ENCODE measurements around the gene THBD.

Gene THBD

GRCh38 chr20:23049201-23050075 is at the start of gene THBD:
Gene THBD (minus strand): TSS chr20:23049672. CDS start chr20:23049504, 168 bp downstream.
- no peak for DNase-seq

GRCh38 chr20:23097636-23098580 is 48.4 kb upstream of the THBD start:
- no peak for DNase-seq

DNA sequence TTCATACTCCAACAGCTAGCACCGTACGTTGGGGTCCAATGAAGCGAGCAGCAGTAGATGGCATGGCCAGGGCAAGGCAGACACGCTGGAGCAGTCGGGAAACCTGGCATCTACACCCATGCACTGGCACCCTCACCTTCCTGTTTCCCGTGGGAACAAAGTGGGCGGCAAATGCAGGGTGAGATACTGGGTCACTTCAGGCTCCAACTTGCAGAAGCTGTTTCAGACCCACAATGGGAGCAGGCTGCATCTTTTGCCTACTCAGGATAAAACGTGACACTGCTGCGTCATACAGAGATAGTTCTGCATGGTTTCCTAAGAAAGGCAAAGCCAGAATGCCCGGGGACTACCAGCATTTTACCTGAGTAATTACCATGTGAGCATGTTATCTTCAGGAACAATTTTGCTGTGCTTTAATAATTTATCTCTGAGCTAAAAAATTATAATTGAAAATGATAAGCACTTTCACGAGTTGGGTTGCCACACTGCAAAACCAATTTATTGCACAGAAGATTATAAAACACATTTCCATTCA is 47.6 kb upstream of the THBD start:
- no peak for DNase-seq

- no peak for DNase-seq
Observed at GRCh38 chr20:23096097-23096496, 46.6 kb upstream of the THBD start.

DNA sequence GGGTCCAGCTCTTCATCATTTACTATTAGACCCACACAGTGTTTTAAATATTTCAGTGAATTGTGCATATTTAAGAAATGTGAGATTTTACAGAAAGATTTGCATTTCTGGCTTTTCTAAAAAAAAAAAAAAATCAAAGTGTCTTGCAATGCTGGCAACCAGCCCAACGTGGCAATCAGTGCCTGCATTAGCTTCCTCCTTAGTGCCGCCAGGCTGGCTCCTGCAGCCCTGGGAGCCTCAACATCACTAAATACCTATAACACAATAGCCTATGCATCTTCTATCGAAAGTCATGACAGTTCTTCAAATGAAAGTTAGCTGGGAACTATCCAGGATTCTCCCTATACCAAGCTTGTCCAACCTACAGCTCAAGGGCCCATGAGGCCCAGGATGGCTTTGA is 46.0 kb upstream of the THBD start:
- DNase-seq = no peak

DNA sequence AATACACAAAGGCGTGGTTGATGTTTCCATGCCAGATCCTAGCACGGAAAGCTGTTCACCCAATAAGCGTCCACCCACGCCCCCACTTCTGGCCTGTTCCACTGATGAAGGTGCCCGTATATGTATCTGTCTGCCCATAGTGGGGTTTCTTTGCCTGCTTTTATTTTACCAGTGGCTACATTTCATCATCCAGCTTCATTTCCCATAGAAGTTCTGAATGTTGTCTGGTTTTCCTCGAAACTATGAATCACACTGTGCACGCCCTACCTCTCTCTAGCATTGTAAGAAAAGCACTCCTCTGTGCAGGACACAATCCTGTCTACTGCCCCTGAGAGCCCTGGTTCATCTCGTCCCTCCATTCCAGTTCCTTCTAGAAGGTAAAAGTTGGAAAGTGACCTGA is 45.5 kb upstream of the THBD start:
- DNase-seq = no peak

DNA sequence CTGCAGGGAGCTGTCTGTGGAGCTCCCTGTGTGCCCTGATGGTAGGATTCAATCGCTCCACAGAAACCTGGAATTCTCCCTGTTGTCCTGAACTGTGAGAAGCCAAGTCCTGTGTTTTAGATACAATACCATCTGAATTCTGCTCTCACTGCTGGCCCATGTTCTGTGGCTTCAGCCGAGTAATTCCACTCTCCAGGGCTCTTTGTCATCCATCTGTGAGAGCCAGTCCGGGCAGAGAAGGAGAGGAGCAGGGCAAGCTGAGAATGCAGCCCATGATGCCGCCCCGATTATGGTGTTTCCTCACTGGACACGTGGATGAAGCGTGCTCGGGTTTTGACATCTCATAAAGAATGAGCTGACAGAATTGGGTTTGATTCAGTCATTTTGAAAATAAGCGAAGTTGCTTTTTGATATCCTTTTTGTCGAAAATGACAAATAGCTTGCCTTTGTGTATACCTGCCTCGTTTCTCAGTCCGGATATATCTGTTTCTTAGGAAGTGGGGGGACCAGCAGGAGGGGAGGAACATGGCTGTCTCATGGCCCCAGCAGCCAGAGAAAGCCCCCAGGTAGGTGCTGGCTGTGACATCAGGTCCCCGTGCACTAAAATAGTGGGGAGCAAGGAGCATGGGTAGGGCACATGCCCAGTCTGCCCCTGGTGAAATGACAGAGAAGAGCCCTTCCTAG is 44.9 kb upstream of the THBD start:
- DNase-seq = no peak

DNA sequence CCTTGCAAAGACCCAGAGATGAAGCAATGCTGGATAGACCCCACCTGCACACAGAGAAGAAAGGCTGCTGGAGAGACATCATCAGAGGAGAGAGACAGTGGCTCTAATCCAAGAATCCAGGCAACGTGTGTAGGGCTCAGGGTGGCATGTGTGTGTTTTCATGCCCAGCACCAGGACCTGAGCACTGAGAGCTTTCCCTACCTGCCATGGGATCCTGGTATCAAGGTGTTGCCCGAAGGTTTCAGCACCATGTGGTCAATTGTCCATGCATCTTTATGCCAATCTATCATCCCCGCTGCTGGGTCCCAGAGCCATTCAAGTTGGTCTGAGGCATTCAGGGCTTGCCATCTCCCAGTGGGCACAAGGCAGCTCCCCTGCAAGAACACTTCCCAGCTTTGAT is 44.1 kb upstream of the THBD start:
- DNase-seq = no peak

GRCh38 chr20:23092861-23093495 is 43.5 kb upstream of the THBD start:
- DNase-seq = no peak

DNA sequence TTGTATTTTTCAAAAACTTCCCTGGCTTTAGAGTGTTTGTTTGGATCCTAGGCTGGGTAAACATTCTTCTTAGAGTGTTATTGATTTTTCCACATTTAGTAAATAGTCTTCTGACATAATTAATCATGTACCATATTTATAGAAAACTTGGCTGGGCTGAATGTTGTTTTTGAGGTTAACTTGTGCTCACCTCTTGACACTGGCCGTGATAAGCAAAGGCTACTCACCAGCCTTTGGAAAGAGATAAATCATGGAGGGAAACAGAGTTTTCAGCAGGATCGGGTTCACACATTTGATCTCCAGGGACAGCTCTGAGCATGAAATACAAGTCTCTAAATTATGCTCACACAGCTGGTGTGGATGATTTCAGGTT is 42.9 kb upstream of the THBD start:
- DNase-seq = no peak

DNA sequence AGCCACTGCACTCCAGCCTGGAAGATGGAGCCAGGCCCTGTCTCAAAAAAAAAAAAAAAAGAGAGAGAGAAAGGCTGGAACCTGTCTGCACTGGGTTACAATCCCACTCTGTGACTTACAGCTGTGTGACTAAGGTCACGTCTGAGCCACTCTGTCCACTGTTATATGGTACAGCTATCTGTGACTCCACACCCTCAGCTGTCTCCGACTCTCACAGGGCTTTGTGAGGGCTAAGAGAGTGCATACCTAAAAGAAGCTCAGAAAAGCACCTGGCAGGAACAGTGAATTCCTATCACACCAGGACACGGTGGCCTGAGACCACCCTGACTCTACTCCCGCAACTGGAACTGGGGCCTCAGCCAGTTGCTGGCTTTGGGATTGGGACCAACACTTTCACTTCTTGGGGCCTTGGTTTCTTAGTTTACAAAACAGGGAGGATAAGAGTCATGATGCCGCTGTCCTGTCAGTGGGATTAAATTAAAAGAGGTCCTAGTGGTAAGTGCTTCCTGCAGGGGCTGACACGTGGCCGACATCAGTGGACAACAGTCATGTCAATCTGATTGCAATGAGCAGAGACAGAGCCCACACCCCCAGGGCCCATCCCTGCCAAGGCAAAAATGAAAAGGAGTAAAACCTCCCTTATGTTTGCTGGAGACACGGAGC is 42.4 kb upstream of the THBD start:
- DNase-seq = no peak

- no peak for DNase-seq
Observed at GRCh38 chr20:23090878-23091277, 41.4 kb upstream of the THBD start.

DNA sequence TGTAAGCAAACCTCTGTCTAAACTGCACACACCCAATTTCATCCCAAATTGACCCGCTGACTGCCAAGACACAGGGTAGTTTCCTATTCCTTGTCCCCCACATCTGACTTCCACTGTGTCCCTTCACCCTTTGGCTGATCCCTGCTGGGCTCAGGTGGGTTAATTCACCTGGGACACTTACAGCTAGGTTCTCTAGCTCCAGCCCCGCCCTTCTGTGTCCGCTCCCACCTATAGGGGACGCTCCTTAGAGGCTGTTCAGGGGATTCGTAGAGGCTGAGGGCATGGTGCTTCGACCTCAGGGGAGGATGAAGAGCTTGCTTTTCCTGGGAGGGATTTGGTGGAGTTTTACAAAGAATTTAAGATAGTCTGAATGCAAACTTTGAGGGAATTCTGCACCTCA is 40.7 kb upstream of the THBD start:
- no peak for DNase-seq

GRCh38 chr20:23088866-23089265 is 39.4 kb upstream of the THBD start:
- DNase-seq = no peak

DNA sequence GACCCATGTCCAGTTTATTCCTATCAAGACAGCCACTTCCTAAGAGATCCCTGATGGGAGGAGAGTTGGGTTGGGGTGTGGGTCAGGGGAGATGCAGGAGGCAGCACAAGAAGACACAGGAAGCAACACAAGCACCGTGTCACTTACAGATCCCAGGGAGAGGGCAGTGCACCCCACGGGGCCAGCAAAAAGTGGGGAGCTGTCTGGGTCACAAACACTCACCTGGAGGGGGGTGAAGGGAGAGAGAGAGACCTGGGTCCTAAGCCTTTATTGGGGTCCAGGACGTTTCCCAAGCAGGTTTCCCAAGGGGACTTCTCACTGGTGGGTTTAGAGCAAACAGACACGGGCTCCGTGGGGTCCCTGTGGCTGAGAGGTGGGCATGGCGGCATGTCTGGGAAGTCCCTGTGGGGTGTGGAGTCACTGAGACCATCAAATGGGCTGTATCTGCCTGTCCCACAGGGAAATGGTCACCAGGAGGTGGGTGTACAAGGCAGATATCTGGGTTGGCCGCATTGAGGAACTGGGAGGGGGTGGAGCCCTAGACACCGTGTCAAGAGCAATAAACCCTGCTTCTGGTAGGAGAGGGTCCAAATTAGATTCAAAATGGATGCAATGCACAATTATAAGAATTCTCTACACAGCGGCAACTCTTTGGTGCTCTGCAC is 38.2 kb upstream of the THBD start:
- no peak for DNase-seq

DNA sequence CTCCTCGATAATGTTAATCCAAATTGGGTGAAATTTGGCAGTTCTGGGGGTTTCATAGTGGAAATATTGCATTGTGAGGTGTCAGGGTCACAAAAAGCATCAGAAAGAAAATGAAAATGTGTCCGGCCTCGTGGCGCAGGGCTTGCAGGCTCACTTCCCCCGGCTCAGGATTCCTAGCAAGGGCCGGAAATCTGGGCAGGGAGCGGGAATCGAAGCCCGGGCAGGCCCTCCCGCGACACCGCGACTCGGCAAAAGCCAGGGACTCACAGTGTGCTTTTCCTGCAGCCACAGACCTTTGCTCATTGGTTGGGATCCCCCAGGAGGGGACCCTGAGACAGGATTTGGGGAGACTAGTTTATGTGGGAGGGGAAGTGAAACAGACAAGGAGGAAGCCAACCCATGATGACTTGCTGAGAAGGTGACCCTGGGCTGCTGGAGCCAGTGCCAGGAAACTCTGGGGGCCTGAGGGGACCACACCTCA is 37.5 kb upstream of the THBD start:
- no peak for DNase-seq

GRCh38 chr20:23086056-23086566 is 36.6 kb upstream of the THBD start, which contains the start of gene CD93:
Gene CD93 (minus strand): TSS chr20:23086324. CDS start chr20:23086192, 132 bp downstream.
- DNase-seq = peak in 1 of 2 donors; percentile 11

DNA sequence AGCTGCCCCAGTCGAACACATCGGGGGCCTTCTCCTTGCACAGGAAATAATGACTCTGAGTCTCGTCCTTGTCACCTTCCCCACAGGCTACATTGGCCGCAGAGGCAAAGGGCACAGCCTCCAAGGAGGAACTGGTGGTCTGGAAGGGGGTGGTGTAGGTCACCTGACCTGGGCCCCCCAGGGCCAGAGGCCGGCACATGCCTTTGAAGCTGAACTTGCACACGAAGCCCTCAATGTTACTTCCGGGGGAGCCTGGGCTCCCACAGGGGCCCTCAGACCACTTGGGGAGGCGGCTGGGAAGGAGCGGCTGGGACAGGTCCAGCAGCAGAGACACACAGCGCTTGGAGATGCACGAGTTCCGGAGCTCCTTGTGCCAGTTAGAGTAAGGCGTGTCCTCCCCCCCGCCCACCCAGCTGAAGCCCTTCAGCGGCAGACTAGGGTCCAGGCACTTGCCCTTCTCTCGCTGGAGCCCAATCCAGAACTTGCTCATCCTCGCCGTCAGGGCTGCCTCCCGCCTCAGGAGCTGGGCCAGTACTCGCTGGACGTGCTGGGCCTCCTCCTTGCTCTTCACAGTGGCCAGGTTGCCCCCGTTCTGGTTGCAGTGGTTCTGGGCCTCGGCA is 36.1 kb upstream of the THBD start:
- no peak for DNase-seq

- DNase-seq = no peak
Observed at GRCh38 chr20:23084845-23085365, 35.4 kb upstream of the THBD start.

- no peak for DNase-seq
Observed at GRCh38 chr20:23084282-23084844, 34.9 kb upstream of the THBD start.
